ENCODE data around the gene GARIN5A. TPM values are rescaled to one million over a fixed set of nuclear protein-coding genes. Genes with fewer than 3 reads are reported as not detected.

The GARIN5A gene
- total RNA-seq, 1 experiment from 2014 or later = 6.2 TPM

GRCh38 chr19:50490991-50491472, 14.4 kb upstream of the GARIN5A start:
- Histone ChIP-seq H3K36me3 (ENCODE audit: low read depth, low read length) (peaks cover 5% of the 10 kb centered on the region), H3K4me1 (ENCODE audit: insufficient read depth, low read length) (no peaks in the 10 kb centered on the region), H2AFZ (ENCODE audit: low read length) (no peak overlapping the region), H3K4me3 (ENCODE audit: low read length) (no peak overlapping the region), H4K20me1 (ENCODE audit: low read length) (no peaks in the 10 kb centered on the region), H3K9me3 (ENCODE audit: low read length) (peaks cover 5% of the 10 kb centered on the region), H3F3A (ENCODE audit: low read length, unreplicated experiment) (no peaks in the 10 kb centered on the region), H3K79me2 (ENCODE audit: low read length) (no peaks in the 10 kb centered on the region), H3K9me2 (replicated peaks; ENCODE audit: low read length) (no peaks in the 10 kb centered on the region), H3K27ac (ENCODE audit: low read length) (no peak overlapping the region), H3K9ac (ENCODE audit: low read length) (no peak overlapping the region), H3K27me3 (ENCODE audit: low read length) (no peaks in the 10 kb centered on the region), H3K4me2 (ENCODE audit: low read length) (no peak overlapping the region)
- TF ChIP-seq EZH2 (IDR thresholded peaks at IDR 0.05; ENCODE audit: low read length, unreplicated experiment) (no peak), EZH2phosphoT487 (IDR thresholded peaks at IDR 0.05; ENCODE audit: borderline replicate concordance, low read length) (no peak)
- TF ChIP-seq, protein P1, sequence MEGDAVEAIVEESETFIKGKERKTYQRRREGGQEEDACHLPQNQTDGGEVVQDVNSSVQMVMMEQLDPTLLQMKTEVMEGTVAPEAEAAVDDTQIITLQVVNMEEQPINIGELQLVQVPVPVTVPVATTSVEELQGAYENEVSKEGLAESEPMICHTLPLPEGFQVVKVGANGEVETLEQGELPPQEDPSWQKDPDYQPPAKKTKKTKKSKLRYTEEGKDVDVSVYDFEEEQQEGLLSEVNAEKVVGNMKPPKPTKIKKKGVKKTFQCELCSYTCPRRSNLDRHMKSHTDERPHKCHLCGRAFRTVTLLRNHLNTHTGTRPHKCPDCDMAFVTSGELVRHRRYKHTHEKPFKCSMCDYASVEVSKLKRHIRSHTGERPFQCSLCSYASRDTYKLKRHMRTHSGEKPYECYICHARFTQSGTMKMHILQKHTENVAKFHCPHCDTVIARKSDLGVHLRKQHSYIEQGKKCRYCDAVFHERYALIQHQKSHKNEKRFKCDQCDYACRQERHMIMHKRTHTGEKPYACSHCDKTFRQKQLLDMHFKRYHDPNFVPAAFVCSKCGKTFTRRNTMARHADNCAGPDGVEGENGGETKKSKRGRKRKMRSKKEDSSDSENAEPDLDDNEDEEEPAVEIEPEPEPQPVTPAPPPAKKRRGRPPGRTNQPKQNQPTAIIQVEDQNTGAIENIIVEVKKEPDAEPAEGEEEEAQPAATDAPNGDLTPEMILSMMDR (conservative IDR thresholded peaks at IDR 0.05; ENCODE audit: low read depth, low read length) = no peak
- DNase-seq (no peak), ATAC-seq (no peak)
- ChIA-PET POLR2A (ENCODE audit: unreplicated experiment) (no interaction called here), CTCF (no interaction called here)
- BruUV-seq (replicated peaks) = no TSS peak
- intact Hi-C loops (cut with micrococcal nuclease) = no loop called here

GRCh38 chr19:50490411-50490811, 13.8 kb upstream of the GARIN5A start:
- Histone ChIP-seq H3K9me3 (ENCODE audit: low read length) (peaks cover 9% of the 10 kb centered on the region), H4K20me1 (ENCODE audit: low read length) (no peaks in the 10 kb centered on the region), H3K4me3 (ENCODE audit: low read length) (no peak overlapping the region), H3K9ac (ENCODE audit: low read length) (no peak overlapping the region), H3K36me3 (ENCODE audit: low read depth, low read length) (peaks cover 12% of the 10 kb centered on the region), H3F3A (ENCODE audit: low read length, unreplicated experiment) (no peaks in the 10 kb centered on the region), H2AFZ (ENCODE audit: low read length) (no peak overlapping the region), H3K9me2 (replicated peaks; ENCODE audit: low read length) (no peaks in the 10 kb centered on the region), H3K4me2 (ENCODE audit: low read length) (no peak overlapping the region), H3K4me1 (ENCODE audit: insufficient read depth, low read length) (no peaks in the 10 kb centered on the region), H3K27ac (ENCODE audit: low read length) (no peak overlapping the region), H3K79me2 (ENCODE audit: low read length) (no peaks in the 10 kb centered on the region), H3K27me3 (ENCODE audit: low read length) (no peaks in the 10 kb centered on the region)
- intact Hi-C loops (cut with micrococcal nuclease) = no loop called here
- DNase-seq (no peak), ATAC-seq (no peak)
- ChIA-PET CTCF (no interaction called here), POLR2A (ENCODE audit: unreplicated experiment) (no interaction called here)
- TF ChIP-seq EZH2phosphoT487 (IDR thresholded peaks at IDR 0.05; ENCODE audit: borderline replicate concordance, low read length) = no peak
- no TSS peak for BruUV-seq (replicated peaks)

GRCh38 chr19:50489461-50490011, 12.9 kb upstream of the GARIN5A start:
- CTCF ChIA-PET = no interaction called here

More at GRCh38 chr19:50489461-50490011, 12.9 kb upstream of the GARIN5A start:
- Histone ChIP-seq H4K20me1 (ENCODE audit: low read length) (no peaks in the 10 kb centered on the region), H2AFZ (ENCODE audit: low read length) (no peak overlapping the region), H3K36me3 (ENCODE audit: low read depth, low read length) (peaks cover 20% of the 10 kb centered on the region), H3K9me3 (ENCODE audit: low read length) (peaks cover 9% of the 10 kb centered on the region), H3K4me2 (ENCODE audit: low read length) (no peak overlapping the region), H3K9me2 (replicated peaks; ENCODE audit: low read length) (no peaks in the 10 kb centered on the region), H3F3A (ENCODE audit: low read length, unreplicated experiment) (no peaks in the 10 kb centered on the region), H3K27me3 (ENCODE audit: low read length) (no peaks in the 10 kb centered on the region), H3K79me2 (ENCODE audit: low read length) (no peaks in the 10 kb centered on the region), H3K9ac (ENCODE audit: low read length) (no peak overlapping the region), H3K4me3 (ENCODE audit: low read length) (no peak overlapping the region), H3K4me1 (ENCODE audit: insufficient read depth, low read length) (no peaks in the 10 kb centered on the region), H3K27ac (ENCODE audit: low read length) (no peak overlapping the region)
- ATAC-seq = no peak
- no peak for DNase-seq
- POLR2A ChIA-PET (ENCODE audit: unreplicated experiment) = no interaction called here
- intact Hi-C loops (cut with micrococcal nuclease) = no loop called here
- no TSS peak for BruUV-seq (replicated peaks)
- TF ChIP-seq EZH2phosphoT487 (IDR thresholded peaks at IDR 0.05; ENCODE audit: borderline replicate concordance, low read length) (no peak), EZH2 (IDR thresholded peaks at IDR 0.05; ENCODE audit: low read length, unreplicated experiment) (no peak)
- TF ChIP-seq, protein P1 (conservative IDR thresholded peaks at IDR 0.05; ENCODE audit: low read depth, low read length) = no peak
